Measurements from ENCODE around the gene HDAC2. TPM values are rescaled to one million over a fixed set of nuclear protein-coding genes. Genes with fewer than 3 reads are reported as not detected.

Gene HDAC2
- total RNA-seq, 1 experiment from 2014 or later: 321 TPM

DNA sequence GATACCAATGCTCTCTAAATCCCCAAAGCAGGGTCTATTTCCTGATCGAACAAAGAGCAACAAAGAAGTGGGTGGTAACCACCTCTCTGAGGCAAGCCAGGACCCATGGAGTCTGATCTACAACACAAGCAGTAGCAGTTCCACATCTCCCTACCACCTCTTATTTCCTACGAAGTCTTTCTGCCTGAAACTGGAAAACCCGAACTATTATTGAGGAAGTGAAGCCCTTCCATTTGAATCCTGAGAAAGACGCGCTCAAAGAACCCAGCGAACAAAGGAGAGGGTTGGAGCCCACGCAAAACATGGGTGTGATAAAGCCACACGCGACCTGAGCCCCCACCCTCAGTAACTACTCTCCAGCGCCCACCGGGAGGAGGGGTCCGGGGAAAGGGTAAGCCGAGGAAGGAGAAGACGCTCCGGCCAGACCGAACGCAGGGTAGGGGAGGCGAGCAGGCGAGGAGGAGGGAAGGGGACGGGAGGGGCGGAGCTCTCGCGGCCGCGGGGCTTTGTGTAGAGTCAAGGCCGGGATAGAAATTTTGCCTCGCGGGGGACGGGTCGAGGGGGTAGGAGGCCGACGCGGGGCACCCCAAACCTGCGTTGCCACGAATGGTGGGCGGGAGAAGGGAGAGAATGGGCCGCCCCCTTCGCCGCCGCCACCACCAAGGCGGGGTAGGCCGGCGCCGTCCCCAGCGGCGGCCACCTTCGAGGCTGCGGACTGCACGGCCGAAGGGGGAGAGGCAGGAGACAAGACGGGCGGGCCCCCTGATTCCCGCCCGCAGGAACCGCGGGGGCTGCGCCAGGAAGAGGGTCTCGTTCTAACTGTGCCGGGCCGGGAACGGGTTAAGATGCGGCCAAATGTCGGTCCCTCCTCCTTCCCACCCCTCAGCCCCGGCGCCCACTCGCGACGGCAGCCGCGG is 802 bp downstream of the HDAC2 start (continued):
- TF ChIP-seq, protein P1, sequence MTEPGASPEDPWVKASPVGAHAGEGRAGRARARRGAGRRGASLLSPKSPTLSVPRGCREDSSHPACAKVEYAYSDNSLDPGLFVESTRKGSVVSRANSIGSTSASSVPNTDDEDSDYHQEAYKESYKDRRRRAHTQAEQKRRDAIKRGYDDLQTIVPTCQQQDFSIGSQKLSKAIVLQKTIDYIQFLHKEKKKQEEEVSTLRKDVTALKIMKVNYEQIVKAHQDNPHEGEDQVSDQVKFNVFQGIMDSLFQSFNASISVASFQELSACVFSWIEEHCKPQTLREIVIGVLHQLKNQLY (CRISPR knock-in tag; IDR thresholded peaks at IDR 0.05): peak; percentile 23; the same call in 1 of the 2 replicates
- TF ChIP-seq GABPB1 (CRISPR knock-in tag; IDR thresholded peaks at IDR 0.05): peak; percentile 24; the same call in 1 of the 2 replicates
- no peak for TF ChIP-seq MAX (CRISPR knock-in tag; IDR thresholded peaks at IDR 0.05)
- no peak for TF ChIP-seq CDX4 (CRISPR knock-in tag; IDR thresholded peaks at IDR 0.05; ENCODE audit: borderline replicate concordance)
- no peak for TF ChIP-seq USF2 (CRISPR knock-in tag; IDR thresholded peaks at IDR 0.05)
- no peak for TF ChIP-seq NR2C2 (CRISPR knock-in tag; IDR thresholded peaks at IDR 0.05)
- no peak for TF ChIP-seq ELF4 (CRISPR knock-in tag; IDR thresholded peaks at IDR 0.05; ENCODE audit: low read depth)
- TF ChIP-seq IRF2 (CRISPR knock-in tag; IDR thresholded peaks at IDR 0.05; ENCODE audit: borderline replicate concordance, low read depth): no peak
- TF ChIP-seq FOXK1 (CRISPR knock-in tag; IDR thresholded peaks at IDR 0.05): no peak
- TF ChIP-seq FOXJ3 (CRISPR knock-in tag; IDR thresholded peaks at IDR 0.05; ENCODE audit: borderline replicate concordance): no peak
- no peak; the same call in 1 of the 2 replicates for TF ChIP-seq NFATC4 (CRISPR knock-in tag; IDR thresholded peaks at IDR 0.05)
- no peak for TF ChIP-seq TEAD1 (CRISPR knock-in tag; IDR thresholded peaks at IDR 0.05)
- no peak for TF ChIP-seq CREB1 (CRISPR knock-in tag; IDR thresholded peaks at IDR 0.05)
- TF ChIP-seq, protein P2, sequence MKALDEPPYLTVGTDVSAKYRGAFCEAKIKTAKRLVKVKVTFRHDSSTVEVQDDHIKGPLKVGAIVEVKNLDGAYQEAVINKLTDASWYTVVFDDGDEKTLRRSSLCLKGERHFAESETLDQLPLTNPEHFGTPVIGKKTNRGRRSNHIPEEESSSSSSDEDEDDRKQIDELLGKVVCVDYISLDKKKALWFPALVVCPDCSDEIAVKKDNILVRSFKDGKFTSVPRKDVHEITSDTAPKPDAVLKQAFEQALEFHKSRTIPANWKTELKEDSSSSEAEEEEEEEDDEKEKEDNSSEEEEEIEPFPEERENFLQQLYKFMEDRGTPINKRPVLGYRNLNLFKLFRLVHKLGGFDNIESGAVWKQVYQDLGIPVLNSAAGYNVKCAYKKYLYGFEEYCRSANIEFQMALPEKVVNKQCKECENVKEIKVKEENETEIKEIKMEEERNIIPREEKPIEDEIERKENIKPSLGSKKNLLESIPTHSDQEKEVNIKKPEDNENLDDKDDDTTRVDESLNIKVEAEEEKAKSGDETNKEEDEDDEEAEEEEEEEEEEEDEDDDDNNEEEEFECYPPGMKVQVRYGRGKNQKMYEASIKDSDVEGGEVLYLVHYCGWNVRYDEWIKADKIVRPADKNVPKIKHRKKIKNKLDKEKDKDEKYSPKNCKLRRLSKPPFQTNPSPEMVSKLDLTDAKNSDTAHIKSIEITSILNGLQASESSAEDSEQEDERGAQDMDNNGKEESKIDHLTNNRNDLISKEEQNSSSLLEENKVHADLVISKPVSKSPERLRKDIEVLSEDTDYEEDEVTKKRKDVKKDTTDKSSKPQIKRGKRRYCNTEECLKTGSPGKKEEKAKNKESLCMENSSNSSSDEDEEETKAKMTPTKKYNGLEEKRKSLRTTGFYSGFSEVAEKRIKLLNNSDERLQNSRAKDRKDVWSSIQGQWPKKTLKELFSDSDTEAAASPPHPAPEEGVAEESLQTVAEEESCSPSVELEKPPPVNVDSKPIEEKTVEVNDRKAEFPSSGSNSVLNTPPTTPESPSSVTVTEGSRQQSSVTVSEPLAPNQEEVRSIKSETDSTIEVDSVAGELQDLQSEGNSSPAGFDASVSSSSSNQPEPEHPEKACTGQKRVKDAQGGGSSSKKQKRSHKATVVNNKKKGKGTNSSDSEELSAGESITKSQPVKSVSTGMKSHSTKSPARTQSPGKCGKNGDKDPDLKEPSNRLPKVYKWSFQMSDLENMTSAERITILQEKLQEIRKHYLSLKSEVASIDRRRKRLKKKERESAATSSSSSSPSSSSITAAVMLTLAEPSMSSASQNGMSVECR (CRISPR knock-in tag; IDR thresholded peaks at IDR 0.05; ENCODE audit: borderline replicate concordance): no peak; the same call in 1 of the 2 replicates
- TF ChIP-seq, protein P3, sequence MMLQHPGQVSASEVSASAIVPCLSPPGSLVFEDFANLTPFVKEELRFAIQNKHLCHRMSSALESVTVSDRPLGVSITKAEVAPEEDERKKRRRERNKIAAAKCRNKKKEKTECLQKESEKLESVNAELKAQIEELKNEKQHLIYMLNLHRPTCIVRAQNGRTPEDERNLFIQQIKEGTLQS (CRISPR knock-in tag; conservative IDR thresholded peaks at IDR 0.05): no peak
- TF ChIP-seq, protein P4, sequence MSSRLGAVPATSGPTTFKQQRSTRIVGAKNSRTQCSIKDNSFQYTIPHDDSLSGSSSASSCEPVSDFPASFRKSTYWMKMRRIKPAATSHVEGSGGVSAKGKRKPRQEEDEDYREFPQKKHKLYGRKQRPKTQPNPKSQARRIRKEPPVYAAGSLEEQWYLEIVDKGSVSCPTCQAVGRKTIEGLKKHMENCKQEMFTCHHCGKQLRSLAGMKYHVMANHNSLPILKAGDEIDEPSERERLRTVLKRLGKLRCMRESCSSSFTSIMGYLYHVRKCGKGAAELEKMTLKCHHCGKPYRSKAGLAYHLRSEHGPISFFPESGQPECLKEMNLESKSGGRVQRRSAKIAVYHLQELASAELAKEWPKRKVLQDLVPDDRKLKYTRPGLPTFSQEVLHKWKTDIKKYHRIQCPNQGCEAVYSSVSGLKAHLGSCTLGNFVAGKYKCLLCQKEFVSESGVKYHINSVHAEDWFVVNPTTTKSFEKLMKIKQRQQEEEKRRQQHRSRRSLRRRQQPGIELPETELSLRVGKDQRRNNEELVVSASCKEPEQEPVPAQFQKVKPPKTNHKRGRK (CRISPR knock-in tag; IDR thresholded peaks at IDR 0.05; ENCODE audit: borderline replicate concordance): no peak
- TF ChIP-seq PREB (CRISPR knock-in tag; IDR thresholded peaks at IDR 0.05; ENCODE audit: borderline replicate concordance): no peak
- no peak for TF ChIP-seq ERG (CRISPR knock-in tag; IDR thresholded peaks at IDR 0.05)
- TF ChIP-seq ZNF219 (CRISPR knock-in tag; IDR thresholded peaks at IDR 0.05; ENCODE audit: borderline replicate concordance): no peak
- TF ChIP-seq, protein P5, sequence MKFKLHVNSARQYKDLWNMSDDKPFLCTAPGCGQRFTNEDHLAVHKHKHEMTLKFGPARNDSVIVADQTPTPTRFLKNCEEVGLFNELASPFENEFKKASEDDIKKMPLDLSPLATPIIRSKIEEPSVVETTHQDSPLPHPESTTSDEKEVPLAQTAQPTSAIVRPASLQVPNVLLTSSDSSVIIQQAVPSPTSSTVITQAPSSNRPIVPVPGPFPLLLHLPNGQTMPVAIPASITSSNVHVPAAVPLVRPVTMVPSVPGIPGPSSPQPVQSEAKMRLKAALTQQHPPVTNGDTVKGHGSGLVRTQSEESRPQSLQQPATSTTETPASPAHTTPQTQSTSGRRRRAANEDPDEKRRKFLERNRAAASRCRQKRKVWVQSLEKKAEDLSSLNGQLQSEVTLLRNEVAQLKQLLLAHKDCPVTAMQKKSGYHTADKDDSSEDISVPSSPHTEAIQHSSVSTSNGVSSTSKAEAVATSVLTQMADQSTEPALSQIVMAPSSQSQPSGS (CRISPR knock-in tag; IDR thresholded peaks at IDR 0.05; ENCODE audit: borderline replicate concordance, low read depth): no peak
- TF ChIP-seq, protein P6, sequence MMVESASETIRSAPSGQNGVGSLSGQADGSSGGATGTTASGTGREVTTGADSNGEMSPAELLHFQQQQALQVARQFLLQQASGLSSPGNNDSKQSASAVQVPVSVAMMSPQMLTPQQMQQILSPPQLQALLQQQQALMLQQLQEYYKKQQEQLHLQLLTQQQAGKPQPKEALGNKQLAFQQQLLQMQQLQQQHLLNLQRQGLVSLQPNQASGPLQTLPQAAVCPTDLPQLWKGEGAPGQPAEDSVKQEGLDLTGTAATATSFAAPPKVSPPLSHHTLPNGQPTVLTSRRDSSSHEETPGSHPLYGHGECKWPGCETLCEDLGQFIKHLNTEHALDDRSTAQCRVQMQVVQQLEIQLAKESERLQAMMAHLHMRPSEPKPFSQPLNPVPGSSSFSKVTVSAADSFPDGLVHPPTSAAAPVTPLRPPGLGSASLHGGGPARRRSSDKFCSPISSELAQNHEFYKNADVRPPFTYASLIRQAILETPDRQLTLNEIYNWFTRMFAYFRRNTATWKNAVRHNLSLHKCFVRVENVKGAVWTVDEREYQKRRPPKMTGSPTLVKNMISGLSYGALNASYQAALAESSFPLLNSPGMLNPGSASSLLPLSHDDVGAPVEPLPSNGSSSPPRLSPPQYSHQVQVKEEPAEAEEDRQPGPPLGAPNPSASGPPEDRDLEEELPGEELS (CRISPR knock-in tag; IDR thresholded peaks at IDR 0.05): no peak; the same call in 1 of the 2 replicates

Measured in WTC11 (cell line).